ENCODE data around the gene ALK.

ALK gene

GRCh38 chr2:29603341-29603740, 318.0 kb downstream of the ALK start:
- no peak for DNase-seq

DNA sequence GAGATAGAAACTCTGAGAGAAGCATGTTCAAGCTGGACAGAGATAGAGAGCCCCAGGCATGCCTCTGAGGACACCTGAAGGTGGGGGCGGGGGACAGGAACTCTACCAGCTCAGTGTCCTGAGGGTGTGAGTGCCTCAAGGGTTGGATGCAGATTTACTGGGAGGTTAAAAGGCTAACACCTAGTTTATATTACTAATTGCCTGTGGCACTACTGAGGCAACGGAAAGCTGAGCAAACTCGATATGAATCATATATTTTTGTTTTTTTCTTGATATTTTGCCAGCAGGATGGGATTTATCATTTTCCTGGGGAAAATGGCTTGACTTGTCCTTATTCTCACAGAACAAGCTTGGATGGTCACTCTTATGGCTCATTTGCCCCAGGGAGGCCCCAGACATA, 319.5 kb downstream of the ALK start:
- DNase-seq: no peak

DNA sequence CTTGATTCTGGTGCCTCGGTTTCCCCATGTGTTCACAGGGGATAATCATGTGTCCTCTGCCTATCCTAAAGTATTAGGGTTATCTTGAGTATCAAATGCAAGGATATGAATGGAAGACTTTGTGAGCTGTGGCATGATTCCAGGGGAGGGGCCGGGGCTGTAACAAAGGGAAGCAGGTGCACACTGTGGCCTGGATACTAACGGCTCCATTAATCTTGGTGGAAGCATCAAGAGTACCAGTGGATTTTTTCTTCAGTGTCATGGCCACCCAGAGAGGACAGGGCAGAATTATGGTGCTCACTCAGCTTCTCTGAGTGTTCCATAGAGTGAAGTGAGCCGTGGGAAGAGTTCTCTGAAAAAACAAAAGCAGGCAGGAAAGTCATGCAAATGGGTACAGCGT, 320.1 kb downstream of the ALK start:
- no peak for DNase-seq

- no peak for DNase-seq
Observed at GRCh38 chr2:29599946-29600345, 321.4 kb downstream of the ALK start.

DNA sequence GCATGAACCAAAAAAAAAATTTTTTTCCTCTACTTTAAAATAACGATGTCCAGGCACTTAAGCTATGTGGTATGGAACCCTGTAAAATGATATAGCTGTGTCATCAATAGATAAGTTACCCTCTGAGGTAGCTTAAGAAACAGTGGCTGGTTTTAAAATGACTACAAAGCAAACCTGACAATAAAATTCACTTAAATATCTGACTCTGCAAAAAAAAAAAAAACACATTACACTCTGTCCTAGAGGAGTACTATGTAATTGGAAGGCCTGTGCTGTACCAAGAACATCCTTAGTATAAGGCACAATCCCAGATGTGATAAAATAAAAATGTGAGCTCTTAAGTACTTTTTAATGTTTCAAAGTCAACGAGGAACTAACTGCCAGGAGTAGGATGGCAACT, 322.4 kb downstream of the ALK start:
- DNase-seq: no peak

DNA sequence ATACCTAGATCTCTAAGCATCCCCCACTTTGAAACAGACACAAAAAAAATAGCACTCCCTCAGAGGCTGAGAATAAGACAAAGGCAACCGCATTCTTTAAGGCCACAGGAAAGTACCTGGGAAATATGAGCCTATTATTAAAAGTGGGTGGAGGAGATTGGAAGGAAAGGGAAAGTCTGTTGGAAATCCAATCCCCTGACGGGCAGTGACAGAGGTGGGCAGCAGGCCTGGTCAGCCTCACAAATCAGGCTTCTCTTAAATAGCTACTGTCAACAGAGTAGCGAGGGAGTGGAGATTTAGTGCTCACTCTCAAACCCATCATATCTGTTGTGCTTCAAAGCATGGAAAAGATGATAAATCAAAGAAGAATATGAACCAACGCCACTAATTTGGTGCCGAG, 324.4 kb downstream of the ALK start:
- DNase-seq: no peak

DNA sequence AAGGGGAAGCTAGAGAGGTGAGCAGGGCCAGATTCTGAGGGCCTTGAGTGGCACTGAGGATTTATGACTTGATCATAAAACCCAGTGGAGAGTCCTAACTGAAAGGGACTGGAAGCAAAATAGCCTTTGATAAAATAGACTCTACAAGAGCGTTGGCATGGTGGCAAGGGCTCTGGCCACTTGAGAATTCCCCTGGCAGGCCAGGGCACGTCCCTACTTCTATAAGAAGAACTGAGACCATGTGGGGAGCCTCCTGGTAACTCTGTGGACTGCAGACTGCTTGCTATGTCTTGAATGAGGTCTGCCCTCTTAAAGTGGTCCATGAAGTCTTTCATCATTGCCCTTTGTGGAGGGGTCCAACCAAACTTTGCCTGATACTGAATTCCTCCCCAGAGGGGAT, 324.8 kb downstream of the ALK start:
- no peak for DNase-seq

DNA sequence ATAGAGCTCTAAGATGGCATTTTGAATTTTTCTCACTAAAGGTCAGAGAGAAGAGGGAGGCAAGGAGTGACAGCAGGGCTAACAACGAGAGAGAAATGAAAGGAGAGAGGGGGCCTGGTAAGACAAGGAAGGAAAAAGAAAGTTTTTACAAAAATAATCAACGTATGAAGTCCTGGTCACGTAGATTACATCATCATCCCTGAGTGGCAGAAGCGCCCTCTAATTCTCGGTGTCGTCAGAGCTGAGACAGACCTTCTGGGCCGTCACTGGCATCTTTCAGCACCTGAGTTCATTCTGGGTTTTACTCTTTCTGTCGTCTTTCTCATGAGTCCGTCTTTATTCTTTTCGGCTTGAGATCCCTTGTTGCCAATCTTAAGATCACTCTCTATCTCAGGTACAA, 329.8 kb downstream of the ALK start:
- DNase-seq: no peak

GRCh38 chr2:29590211-29590610, 331.2 kb downstream of the ALK start:
- DNase-seq: no peak

DNA sequence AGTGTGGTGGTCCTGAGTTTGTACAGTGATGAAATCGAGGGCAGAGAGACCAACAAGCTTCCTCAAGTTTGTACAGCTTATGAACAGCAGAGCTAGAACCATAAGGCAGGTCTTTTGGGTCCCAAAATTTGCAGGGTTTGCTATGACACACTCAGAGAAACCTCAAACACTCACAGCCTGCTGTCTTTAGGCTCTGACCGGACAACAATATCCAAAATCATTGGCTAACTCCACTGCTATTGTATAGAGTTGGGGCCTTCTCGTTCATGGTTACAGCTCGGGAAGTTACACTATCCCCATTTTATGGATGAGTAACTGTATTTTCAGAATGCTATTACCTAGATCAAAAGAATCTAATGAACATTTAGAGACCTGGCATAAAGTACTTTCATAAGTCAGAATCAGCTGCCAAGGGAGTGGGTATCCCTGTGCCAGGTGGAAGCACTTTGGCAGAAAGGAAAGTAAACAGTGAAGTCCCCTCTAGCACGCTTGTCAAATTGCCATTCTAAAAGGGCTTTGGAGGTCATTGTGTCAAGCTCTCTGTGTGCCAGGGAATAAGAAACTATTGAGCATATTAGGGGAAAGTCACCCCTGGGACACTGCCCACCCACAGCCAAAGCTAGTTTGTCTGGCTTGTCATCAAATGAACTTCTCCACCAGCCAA, 331.8 kb downstream of the ALK start:
- DNase-seq: no peak

DNA sequence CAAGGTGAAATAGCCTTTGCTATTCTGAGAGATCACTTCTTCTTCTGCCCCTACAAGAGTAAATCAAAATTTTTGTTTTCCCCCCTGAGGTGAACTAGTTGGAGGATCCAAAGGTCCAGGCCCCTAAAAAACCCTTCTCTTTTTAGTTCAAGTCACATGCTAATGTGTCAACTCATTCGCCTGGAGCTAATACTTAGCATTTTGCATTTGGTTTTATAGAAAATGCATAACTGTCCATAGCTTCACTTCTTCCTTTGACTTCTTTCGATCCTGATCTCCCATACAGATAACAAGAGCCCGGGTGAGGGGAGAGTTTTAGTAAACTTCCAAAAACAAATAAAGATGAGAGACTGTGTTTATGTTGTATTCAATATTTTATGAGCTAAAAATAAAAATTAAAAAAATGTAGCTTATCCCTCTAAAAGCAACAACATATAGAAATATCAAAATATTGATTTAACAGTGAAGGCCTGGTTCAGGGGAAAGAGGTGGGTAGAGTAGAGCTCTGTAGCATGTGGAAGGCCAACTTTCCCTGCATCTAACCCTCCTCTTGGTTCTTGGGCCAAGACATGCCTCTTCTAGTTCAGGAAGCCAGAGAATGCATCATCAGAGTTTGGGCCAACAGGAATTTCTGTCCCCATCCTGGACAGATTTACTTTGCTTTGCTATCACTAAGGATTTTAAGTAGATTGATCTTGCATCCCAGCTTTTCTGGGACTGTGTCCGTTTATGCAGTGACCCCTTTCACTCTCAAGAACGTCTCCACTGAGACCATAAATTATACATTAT, 333.8 kb downstream of the ALK start:
- DNase-seq: no peak

GRCh38 chr2:29586919-29587318, 334.5 kb downstream of the ALK start:
- DNase-seq: no peak

- no peak for DNase-seq
Observed at GRCh38 chr2:29583548-29584156, 337.7 kb downstream of the ALK start.

- DNase-seq: no peak
Observed at GRCh38 chr2:29583104-29583503, 338.3 kb downstream of the ALK start.

DNA sequence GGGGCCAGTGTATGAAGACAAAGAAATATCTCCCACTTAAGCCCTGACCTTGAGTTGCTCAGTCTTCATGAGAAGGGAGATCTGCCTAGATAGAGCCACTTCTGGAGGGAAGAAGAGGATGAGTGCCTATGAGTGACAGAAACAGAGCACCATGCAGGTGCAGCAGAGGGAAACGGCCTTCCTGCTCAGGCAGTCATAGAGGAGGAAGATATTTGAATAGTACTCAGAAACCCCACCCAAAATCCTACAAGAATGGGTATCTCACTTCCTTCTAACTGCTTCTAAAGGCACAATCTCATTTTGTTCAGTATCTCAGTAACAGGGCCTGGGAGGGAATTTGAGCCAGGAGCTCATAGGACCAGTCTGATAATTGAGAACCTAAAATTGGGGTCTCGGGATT, 339.3 kb downstream of the ALK start:
- no peak for DNase-seq

- DNase-seq: no peak
Observed at GRCh38 chr2:29580223-29580622, 341.2 kb downstream of the ALK start.

DNA sequence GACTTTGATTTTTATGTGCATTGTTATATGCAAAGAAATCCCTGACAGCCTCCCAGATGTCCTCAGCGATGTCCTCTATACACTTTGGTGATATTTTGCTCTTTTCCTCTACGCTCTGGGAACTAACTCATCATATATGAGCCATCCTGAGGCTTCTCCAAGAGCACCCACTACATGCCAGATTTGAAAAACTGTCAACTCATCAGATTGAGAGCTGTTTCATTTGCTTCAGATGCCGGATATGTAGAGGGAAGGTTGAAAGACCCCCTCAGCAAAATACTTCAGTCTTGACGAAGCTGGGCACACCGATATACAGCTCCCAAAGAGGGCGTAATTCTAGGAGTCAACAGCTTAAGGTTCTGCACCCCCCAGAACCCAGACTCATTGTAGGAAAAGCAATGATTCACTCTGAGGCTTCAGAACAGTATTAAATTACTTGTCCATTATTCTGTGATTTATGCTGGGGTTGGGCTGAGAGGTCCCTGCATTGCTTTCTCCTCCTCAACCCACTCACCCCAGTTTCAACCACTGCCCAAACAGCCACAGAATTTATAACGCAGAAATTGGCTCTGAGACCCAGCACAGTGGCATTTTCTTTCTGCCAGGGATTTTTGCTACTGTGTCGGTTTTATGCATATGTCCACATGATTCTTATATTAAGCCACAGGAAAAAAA, 341.8 kb downstream of the ALK start:
- DNase-seq: no peak

GRCh38 chr2:29578084-29578598, 343.2 kb downstream of the ALK start:
- no peak for DNase-seq

GRCh38 chr2:29576231-29576630, 345.2 kb downstream of the ALK start:
- DNase-seq: no peak

- DNase-seq: no peak
Observed at GRCh38 chr2:29575370-29575890, 346.0 kb downstream of the ALK start.

DNA sequence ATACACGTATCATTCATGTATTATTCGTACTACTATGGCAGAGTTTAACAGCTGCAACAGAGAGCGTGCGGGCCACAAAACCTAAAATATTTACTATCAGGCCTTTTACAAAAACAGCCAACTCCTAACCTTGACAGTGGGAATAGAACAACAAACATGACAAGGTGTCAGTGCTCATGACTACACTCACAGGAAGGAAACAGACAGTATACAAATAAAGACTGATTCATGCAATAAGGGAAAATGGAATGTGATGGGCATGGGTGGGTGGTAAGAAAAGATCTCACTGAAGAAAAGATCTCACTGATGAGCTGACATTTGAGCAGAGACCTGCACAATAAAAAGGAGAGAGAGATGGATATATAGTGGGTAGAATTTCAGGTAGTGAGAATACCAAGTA, 347.8 kb downstream of the ALK start:
- DNase-seq: no peak

- no peak for DNase-seq
Observed at GRCh38 chr2:29573147-29573546, 348.2 kb downstream of the ALK start.

GRCh38 chr2:29570539-29570938, 350.8 kb downstream of the ALK start:
- DNase-seq: no peak

Data from SHP77 (cell line).